SIG-M5 (cell line): ENCODE results near the gene HLA-B.
"Not testable (repeated sequence)": the region's sequence is repeated elsewhere in the genome, so short reads cannot be mapped to it uniquely, and the experiment has no call there.

Experiments
- DNase-seq: peaks from one replicate; lab custom pipeline; 2025; lab: John Stamatoyannopoulos, UW

HLA-B gene

GRCh38 chr6:31356946-31357466 is at the start of gene HLA-B:
Gene HLA-B (minus strand): TSS chr6:31357179. CDS start chr6:31357158, 21 bp downstream.
- DNase-seq = peak; percentile 21

DNA sequence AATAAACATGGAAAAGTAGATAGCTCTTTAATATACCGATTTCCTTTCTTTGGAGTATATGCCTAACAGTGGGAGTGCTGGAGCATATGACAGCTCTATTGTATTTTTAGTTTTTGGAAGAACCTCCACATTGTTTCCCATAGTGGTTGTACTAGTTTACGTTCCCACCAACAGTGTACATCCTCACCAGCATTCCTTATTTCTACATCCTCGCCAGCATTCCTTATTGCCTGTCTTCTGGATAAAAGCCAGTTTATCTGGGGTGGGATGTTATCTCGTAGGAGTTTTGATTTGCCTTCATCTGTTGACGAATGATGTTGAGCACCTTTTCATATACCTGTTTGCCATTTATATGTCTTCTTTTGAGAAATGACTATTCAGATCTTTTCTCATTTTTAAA is 49.0 kb upstream of the HLA-B start:
- no peak for DNase-seq

DNA sequence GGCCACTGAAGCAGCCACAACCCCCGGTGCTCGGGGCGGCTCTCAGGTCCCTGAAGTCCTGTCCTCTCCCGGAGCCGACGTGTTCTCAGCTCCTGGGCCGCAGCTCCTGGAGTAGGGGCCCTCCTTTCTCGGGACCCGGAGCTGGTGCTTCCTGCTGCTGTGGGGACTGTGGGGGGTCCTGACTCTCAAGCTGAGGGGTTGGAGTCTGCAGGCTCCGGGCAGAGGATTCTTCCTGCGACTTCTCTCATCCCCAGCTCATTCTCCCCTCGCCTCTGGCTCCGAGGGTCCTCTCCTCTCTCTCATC is 47.0 kb upstream of the HLA-B start:
- not testable (repeated sequence) for DNase-seq

DNA sequence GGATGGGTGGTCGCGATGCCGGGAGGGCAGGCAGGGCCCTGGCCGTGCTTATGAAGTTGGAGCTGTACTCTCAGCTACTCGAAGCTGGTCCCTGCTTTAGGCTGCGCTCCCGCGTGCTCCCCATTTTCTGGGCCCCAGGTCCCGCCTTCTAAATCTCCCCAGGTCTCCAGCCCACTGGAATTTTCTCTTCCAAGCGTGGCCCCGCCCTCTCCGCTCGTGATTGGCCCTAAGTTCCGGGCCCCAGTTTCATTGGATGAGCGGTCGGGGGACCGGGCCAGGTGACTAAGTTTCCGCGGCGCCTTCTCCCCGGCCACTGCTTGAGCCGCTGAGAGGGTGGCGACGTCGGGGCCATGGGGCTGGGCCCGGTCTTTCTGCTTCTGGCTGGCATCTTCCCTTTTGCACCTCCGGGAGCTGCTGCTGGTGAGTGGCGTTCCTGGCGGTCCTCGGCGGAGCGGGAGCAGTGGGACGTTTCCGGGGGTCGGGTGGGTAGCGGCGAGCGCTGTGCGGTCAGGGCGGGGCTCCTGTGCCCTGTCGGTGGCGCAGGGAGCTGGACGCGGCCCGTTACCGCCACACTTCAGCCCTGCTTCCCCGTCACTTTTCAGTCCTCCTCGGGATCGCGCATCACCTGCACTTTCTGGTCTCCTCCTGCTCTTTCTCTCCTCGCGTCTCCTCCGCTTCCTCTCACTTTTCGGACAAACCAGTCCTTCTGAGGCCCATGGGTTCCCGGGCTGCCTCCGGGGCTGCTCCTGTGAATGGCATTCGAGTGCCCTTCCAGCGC is 46.5 kb upstream of the HLA-B start, which contains the start of gene MICA:
MICA (plus strand) TSS at position 313 of the 778 bp plus-strand sequence; CDS start at position 351, 38 bp downstream.
- no peak for DNase-seq

DNA sequence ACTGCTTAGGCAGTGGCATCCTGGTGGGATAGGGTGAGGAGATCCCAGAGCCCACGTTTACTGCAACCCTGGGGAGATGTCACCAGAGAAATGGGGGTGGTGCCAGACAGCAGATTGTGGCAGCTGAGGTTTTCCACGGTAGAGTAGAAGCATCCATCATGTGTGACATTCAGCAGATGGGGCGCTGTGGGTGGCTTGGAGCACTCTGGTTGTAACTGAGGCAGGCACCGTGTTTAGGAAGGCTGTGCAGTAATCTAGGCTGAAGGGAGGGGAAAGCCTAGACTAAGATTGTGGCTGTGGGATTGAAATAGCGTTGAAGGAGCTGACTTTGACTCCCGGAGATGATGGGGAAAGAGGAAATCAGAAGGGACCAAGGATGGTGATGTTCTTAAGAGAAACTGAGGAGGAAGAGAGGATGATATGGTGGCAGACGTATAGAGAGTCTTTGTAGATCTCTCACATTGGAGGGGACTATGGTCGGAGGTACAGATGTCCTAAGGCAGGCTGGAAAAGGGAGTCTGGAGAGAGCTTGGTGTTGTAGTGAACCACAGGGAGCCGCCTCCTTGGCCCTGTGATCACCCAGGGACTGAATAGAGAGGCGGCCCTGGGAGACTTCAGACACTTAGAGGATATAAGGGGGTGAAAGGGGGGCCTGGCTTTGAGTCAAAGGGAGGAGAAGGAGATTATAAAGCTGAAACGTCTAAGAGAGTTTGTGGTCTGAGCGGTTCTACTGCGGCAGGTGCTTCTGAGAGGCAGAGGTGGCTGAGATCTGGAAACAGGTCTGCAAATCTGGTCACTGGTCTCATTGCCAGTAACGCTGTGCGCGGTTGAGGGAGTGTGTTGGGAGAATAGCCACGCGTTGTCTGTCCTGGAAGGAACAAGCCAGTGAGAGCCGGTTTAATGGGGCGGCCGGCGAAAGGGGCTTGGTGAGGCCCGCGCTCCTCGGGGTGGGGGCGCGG is 45.6 kb upstream of the HLA-B start:
- DNase-seq = no peak

- DNase-seq = no peak
Observed at GRCh38 chr6:31401403-31401802, 44.4 kb upstream of the HLA-B start.

- DNase-seq = peak; percentile 26
Observed at GRCh38 chr6:31400467-31401289, 43.7 kb upstream of the HLA-B start.

GRCh38 chr6:31399589-31400466 is 42.8 kb upstream of the HLA-B start:
- DNase-seq = no peak

DNA sequence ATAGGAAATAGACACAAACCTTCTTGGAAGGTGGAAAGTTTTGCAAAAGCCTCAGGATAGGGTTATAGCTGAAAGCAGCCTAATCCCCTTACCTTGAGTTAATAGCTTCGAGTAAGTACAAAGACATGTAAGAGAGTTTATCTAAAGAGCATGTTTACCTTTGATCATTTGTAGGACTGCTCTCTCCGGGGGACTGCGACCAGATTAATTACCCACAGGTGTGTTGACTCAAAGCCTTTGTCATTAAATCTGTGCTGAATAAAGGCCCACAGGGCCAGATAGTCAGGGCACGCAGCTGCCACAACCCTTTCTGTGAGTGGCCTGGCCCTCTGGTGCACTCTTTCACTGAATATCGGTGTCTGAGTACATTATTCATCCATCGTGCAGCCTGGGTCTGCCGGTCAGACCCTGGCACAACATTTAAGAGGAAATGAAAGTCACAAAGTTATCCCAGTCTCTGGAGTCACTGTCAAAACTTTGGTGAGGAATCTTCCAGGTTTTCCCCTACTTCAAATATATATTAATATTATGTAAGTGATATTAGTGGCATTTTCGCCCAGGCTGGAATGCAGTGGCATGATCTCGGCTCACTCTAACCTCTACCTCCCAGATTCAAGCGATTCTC is 41.0 kb upstream of the HLA-B start:
- no peak for DNase-seq

- not testable (repeated sequence) for DNase-seq
Observed at GRCh38 chr6:31397153-31397499, 40.1 kb upstream of the HLA-B start.

GRCh38 chr6:31396422-31397152 is 39.6 kb upstream of the HLA-B start:
- no peak for DNase-seq

- no peak for DNase-seq
Observed at GRCh38 chr6:31395832-31396231, 38.9 kb upstream of the HLA-B start.

GRCh38 chr6:31394381-31394780 is 37.4 kb upstream of the HLA-B start:
- DNase-seq = no peak

DNA sequence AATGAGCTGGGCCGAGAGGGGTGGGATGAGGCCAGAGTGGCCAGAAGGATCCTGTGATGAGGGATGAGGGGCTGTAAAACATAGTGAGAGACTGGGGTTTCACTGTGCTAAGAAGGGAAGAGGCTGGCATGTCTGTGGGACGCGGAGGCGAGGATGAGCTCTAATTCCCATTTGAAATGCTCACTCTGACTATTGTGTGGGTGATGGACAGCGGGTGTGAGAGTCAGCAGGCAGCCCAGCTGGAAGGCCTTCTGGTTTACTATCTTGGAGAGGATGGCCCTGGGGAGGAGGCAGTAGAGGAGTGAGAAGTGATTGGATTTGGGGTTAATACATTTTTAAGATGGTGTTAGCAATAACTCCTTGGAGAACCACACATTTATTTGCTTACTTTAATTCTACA is 37.0 kb upstream of the HLA-B start:
- no peak for DNase-seq

GRCh38 chr6:31389802-31390132 is 32.8 kb upstream of the HLA-B start:
- DNase-seq = not testable (repeated sequence)

DNA sequence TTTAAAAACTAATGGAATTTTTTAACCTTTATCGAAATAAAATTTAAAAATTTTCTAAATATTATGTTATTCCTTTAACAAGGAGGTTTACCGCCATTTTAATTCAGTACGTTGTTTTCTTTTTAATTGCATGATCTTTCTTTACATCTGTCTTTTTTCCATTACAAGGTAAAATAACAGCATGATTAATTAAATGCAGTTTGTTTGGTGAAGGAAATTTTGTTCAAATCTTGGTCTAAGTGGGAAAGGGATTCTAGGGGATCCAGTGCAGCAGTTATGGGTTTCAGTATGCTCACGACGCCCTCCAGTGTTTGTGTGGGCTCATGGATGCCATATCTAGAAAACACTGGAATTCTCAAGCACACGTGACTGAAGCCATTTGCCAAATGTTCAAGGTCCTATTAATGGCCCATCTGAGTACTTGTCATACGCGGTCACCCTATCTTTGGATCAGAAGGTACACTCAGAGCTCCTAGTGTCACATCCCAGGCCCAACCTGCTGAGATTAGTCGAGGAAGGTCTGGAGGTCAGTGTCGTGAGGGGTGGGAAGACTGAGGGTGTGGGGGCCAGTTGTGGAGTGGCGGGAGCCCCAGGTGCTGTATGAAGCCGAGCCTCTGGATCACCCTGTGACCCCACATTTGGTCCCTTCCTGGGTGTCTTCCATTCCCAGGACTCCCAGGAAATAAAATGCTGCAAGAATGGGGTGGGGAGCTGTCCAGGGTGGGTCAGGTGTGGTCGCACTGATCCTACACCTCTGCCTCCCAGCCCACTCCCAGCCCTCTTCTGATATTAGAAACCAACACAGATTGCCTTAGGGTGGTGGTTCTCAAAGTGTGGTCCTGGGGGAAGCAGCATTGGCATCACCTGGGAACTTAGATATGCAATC is 32.2 kb upstream of the HLA-B start:
- not testable (repeated sequence) for DNase-seq

GRCh38 chr6:31386977-31387376 is 30.0 kb upstream of the HLA-B start:
- no peak for DNase-seq

GRCh38 chr6:31386099-31386498 is 29.1 kb upstream of the HLA-B start:
- no peak for DNase-seq

DNA sequence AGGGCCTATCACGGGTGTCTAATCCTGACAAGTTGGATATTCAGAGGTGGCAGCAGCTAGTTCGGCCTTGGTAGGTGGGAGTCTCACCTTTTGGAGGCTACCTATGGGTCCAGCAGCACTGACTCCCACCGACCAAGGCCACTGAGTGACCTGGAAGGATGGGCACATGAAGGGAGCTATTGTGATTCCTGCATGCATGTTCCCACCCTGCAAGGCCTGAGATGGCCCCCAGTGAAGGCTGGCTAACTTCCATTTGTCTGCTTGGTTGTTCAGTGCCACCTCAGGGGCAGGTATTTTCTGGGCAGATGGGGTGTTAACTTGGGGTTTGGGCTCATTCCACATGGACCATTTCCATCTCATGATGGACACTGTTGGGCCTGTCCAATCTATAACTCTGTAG is 28.1 kb upstream of the HLA-B start:
- no peak for DNase-seq
